Aorta (tissue), 5 donors: Measurements from ENCODE around the gene AGAP1. TPM values are rescaled to one million over a fixed set of nuclear protein-coding genes. Genes with fewer than 3 reads are reported as not detected.

ENCODE experiments used
- ATAC-seq: fragments of 200-7000 bp; cut with Tn5 transposase; one replicate; pipeline ENCODE4 v1.9.1; 2022; ENCODE audit warnings: moderate library complexity; ENCODE audit not compliant: low FRiP score
- DNase-seq, 2 donors: peaks; one replicate each; pipeline ENCODE4 v3.0.0-alpha.2; 2020
- H3K27ac ChIP-seq, 2 donors: one replicate each; pipeline ENCODE4 v1.5.1; 2013; ENCODE audit warnings: low read length in 2 of 2, mild to moderate bottlenecking in 2 of 2, moderate library complexity in 2 of 2, control low read depth in 1 of 2, inconsistent platforms in 1 of 2, low read depth in 1 of 2
- H3K27me3 ChIP-seq, 2 donors: one replicate each; pipeline ENCODE4 v1.6.1; 2013; ENCODE audit warnings: control low read depth in 1 of 2, low read length in 1 of 2, mild to moderate bottlenecking in 1 of 2, moderate library complexity in 1 of 2; ENCODE audit not compliant: insufficient read depth in 2 of 2, control insufficient read depth in 1 of 2
- H3K36me3 ChIP-seq, 2 donors: one replicate each; pipeline ENCODE4 v1.6.1; 2013; ENCODE audit warnings: control low read depth in 1 of 2, low read length in 1 of 2, mild to moderate bottlenecking in 1 of 2; ENCODE audit not compliant: insufficient read depth in 2 of 2, control insufficient read depth in 1 of 2
- H3K4me1 ChIP-seq, 2 donors: one replicate each; pipeline ENCODE4 v1.6.1; 2013; ENCODE audit warnings: low read length in 2 of 2, control low read depth in 1 of 2, mild to moderate bottlenecking in 1 of 2, moderate library complexity in 1 of 2; ENCODE audit not compliant: insufficient read depth in 2 of 2, control insufficient read depth in 1 of 2
- H3K4me3 ChIP-seq, 2 donors: one replicate each; pipeline ENCODE4 v1.5.1; 2013; ENCODE audit warnings: low read length in 2 of 2, control low read depth in 1 of 2, mild to moderate bottlenecking in 1 of 2
- H3K9me3 ChIP-seq: one replicate; pipeline ENCODE4 v1.6.1; 2013; ENCODE audit warnings: mild to moderate bottlenecking, low read length; ENCODE audit not compliant: control insufficient read depth
- WGBS, 2 donors: extraction: QIAGEN DNeasy Blood & Tissue Kit; methylation state at CpG; one replicate each; pipeline ENCODE4 v1.1.7; 2013; 5-methylcytosine and 5-hydroxymethylcytosine counted together
- intact Hi-C, 2 donors: fragments of 100-400 bp; cut with DNase I; formaldehyde crosslinking; loops; one replicate each; pipeline versions ENCODE4 v1.14.2 to v1.15.0; 2022
- polyA plus RNA-seq, 2 donors: library from polyadenylated mRNA; stranded (reverse); fragments of 200-250 nt; gene quantifications; one replicate each; pipeline ENCODE4 v1.2.3, GENCODE V29; 2013
- total RNA-seq, 2 donors: library from RNA; stranded (reverse); fragmentation: NEBNext Ultra II Directional; extraction: Animal tissue kit (Norgen Biotek cat#: 25700); gene quantifications; one replicate each; pipeline ENCODE4 v1.2.1, GENCODE V29; 2021
- donor health status: healthy with polysubstance abuse.
- donor health status: Bipolar disorder and iron deficiency.
- donor health status: DM: no; HTN: no; CAD: no.
- donor health status: DM: no; HTN: no; CAD: no.
- donor health status: DM: yes; HTN: yes; CAD: no.

The AGAP1 gene
- total and polyA plus RNA-seq, 4 donors = 3.0 to 32.7 (median 12.7) TPM

DNA sequence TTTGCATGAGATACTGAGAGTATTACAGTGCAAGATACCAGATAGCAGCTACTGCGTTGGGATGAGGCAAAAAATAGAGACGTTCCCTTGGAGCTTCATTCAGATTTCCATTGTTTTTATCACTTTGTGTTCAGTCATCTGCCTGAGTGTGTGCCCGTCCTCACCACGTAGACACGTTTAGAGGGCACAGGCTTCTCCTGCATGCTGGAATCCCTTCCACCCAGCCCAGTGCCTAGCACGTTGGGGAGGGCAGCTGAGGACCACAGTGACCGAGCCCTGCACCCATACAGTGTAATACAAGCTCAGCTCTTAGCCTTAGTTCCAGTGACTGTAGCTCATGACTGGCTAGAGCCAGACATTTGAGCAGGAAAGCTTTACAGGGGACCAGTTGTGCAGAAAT is 539.6 kb downstream of the AGAP1 start:
- ATAC-seq = no peak
- DNase-seq = no peak
- intact Hi-C loops = no loop called here

GRCh38 chr2:236034974-236035373 is 541.1 kb downstream of the AGAP1 start:
- Histone ChIP-seq H3K9me3 (no peaks in the 10 kb centered on the region), H3K4me1 (no peaks in the 10 kb centered on the region), H3K36me3 (no peaks in the 10 kb centered on the region), H3K27me3 (no peaks in the 10 kb centered on the region), H3K4me3 (no peak overlapping the region), H3K27ac (no peak overlapping the region)
- intact Hi-C loops = no loop called here
- ATAC-seq (no peak), DNase-seq (no peak)
- 81 to 83% methylated on average over 8 of the region's 8 CpGs for WGBS, 2 donors

More for the DNA sequence above, 539.6 kb downstream of the AGAP1 start:
- Histone ChIP-seq H3K9me3 (no peaks in the 10 kb centered on the region), H3K36me3 (no peaks in the 10 kb centered on the region), H3K27ac (no peak overlapping the region), H3K4me3 (no peak overlapping the region), H3K27me3 (no peaks in the 10 kb centered on the region), H3K4me1 (no peaks in the 10 kb centered on the region)
- WGBS, 2 donors = 85 to 87% methylated on average over 7 of the region's 7 CpGs

GRCh38 chr2:236036045-236036444 is 542.2 kb downstream of the AGAP1 start:
- intact Hi-C loops = no loop called here
- Histone ChIP-seq H3K4me1 (no peaks in the 10 kb centered on the region), H3K27ac (no peak overlapping the region), H3K27me3 (no peaks in the 10 kb centered on the region), H3K4me3 (no peak overlapping the region), H3K36me3 (no peaks in the 10 kb centered on the region), H3K9me3 (no peaks in the 10 kb centered on the region)
- DNase-seq = no peak
- WGBS, 2 donors = 89 to 91% methylated on average over 16 of the region's 16 CpGs
- ATAC-seq = no peak

DNA sequence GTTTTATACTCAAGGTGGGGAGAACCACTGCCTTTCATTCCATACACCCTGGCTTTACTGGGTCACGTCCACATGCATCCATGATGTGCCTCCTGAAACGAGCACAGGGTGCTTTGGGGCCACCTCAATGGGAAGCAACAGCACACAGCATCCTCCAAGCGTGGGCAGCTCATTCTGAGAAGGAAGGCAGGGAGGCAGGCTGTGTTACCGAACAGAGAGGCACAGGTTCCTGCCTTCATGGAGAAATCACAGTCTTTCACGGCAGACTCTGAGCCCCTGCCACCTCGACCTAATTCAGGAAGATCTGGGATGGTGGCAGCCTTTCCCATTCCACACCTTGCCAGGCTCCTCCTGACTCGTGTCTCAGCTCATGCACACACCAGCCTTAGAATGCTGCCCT is 544.3 kb downstream of the AGAP1 start:
- WGBS, 2 donors = 90 to 91% methylated on average over 7 of the region's 7 CpGs
- DNase-seq (no peak), ATAC-seq (no peak)
- intact Hi-C loops = no loop called here
- Histone ChIP-seq H3K36me3 (no peaks in the 10 kb centered on the region), H3K4me3 (no peak overlapping the region), H3K27me3 (no peaks in the 10 kb centered on the region), H3K27ac (no peak overlapping the region), H3K9me3 (no peaks in the 10 kb centered on the region), H3K4me1 (no peaks in the 10 kb centered on the region)

- Histone ChIP-seq H3K9me3 (no peaks in the 10 kb centered on the region), H3K27ac (no peak overlapping the region), H3K27me3 (no peaks in the 10 kb centered on the region), H3K36me3 (no peaks in the 10 kb centered on the region), H3K4me3 (no peak overlapping the region), H3K4me1 (no peaks in the 10 kb centered on the region)
- intact Hi-C loops = no loop called here
- DNase-seq (no peak), ATAC-seq (no peak)
- WGBS, 2 donors = 90 to 91% methylated on average over 21 of the region's 21 CpGs
These were observed 546.9 kb downstream of the AGAP1 start for GRCh38 chr2:236040600-236041328.

DNA sequence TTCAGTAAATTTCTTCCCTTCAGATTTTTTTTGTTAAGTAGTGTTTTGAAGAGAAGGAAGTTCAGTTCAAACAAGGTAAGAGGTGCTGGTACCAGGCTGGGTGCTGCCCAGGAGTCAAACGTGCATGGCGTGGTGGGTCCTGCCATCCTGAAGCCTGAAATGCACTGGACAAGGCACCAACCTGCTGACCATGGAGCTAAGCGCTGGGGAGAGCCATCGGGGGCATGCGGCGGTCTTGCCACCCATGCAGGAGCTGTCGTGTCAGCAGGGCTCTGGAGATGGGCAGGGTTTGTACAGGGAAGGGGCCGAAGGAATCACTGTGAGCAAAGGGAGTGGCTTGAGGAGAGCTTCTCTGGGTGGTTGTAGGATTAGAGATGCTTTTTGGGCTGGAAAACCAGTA is 547.8 kb downstream of the AGAP1 start:
- Histone ChIP-seq H3K4me3 (no peak overlapping the region), H3K9me3 (no peaks in the 10 kb centered on the region), H3K27ac (no peak overlapping the region), H3K36me3 (no peaks in the 10 kb centered on the region), H3K4me1 (no peaks in the 10 kb centered on the region), H3K27me3 (no peaks in the 10 kb centered on the region)
- ATAC-seq = no peak
- intact Hi-C loops = no loop called here
- 94 to 96% methylated on average over 8 of the region's 8 CpGs for WGBS, 2 donors
- DNase-seq = no peak

DNA sequence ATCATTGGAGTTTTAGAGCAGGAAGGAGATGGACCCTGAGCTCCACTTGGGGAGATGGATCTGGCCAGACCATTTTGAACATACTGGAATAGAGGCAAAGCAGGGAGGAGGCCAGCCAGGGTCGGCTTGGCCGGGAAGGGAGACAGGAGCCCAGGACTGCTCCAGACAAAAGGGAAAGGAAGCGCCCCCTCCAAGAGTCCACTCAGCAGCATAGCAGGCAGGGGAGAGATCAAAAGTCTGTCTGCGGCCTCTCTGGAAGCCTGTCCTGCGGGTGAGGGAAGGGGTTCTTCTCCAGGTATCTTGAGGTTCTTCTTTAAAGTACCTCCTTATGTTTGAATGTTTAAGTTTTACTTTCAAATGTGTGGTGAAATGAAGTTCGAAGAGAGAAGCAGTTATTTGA is 548.2 kb downstream of the AGAP1 start:
- Histone ChIP-seq H3K9me3 (no peaks in the 10 kb centered on the region), H3K36me3 (no peaks in the 10 kb centered on the region), H3K27me3 (no peaks in the 10 kb centered on the region), H3K4me3 (no peak overlapping the region), H3K27ac (no peak overlapping the region), H3K4me1 (no peaks in the 10 kb centered on the region)
- intact Hi-C loops = no loop called here
- ATAC-seq (no peak), DNase-seq (no peak)
- 84 to 86% methylated on average over 6 of the region's 6 CpGs for WGBS, 2 donors

GRCh38 chr2:236044191-236044590 is 550.3 kb downstream of the AGAP1 start:
- H3K9me3 ChIP-seq = no peaks in the 10 kb centered on the region
- H3K4me3 ChIP-seq = no peak overlapping the region
- no peaks in the 10 kb centered on the region for H3K27me3 ChIP-seq
- H3K36me3 ChIP-seq = no peaks in the 10 kb centered on the region
- 92 to 93% methylated on average over 6 of the region's 6 CpGs for WGBS, 2 donors
- no peak overlapping the region for H3K27ac ChIP-seq
- no peaks in the 10 kb centered on the region for H3K4me1 ChIP-seq
- ATAC-seq = no peak
- no peak for DNase-seq
- intact Hi-C loops = no loop called here
